H1 (cell line): Measurements from ENCODE around the gene HOXA10. TPM values are rescaled to one million over a fixed set of nuclear protein-coding genes. Genes with fewer than 3 reads are reported as not detected.

Experiments used
- ASH2L ChIP-seq: fragments of 200-600, 300-600 bp; sonication (generic); IDR thresholded peaks from one replicate; pipeline ENCODE4 v1.7.1; 2017; ENCODE audit warnings: low read length
- FOSL1 ChIP-seq: IDR thresholded peaks from 2 replicates; pipeline ENCODE4 v1.6.1; 2011; ENCODE audit warnings: mild to moderate bottlenecking, low read depth, low read length, moderate library complexity; ENCODE audit not compliant: insufficient read depth
- KDM1A ChIP-seq: fragments of 200-600, 300-600 bp; sonication (generic); IDR thresholded peaks from 2 replicates; pipeline ENCODE4 v1.7.1; 2016; ENCODE audit warnings: mild to moderate bottlenecking, low read length, borderline replicate concordance
- NANOG ChIP-seq: IDR thresholded peaks from 2 replicates; pipeline ENCODE4 v1.6.1; 2011; ENCODE audit warnings: low read length, low read depth, mild to moderate bottlenecking, inconsistent platforms; ENCODE audit not compliant: insufficient read depth, poor library complexity, severe bottlenecking
- POU5F1 ChIP-seq: IDR thresholded peaks from 2 replicates; pipeline ENCODE4 v1.6.1; 2011; ENCODE audit warnings: low read depth, mild to moderate bottlenecking, low read length, moderate library complexity
- SP1 ChIP-seq: IDR thresholded peaks from 2 replicates; pipeline ENCODE4 v1.6.1; 2011; ENCODE audit warnings: low read depth, low read length
- SP2 ChIP-seq: IDR thresholded peaks from 2 replicates; pipeline ENCODE4 v1.6.1; 2012; ENCODE audit warnings: mild to moderate bottlenecking, low read length, inconsistent platforms
- polyA plus RNA-seq, 7 experiments: library from polyadenylated mRNA; depleted of rRNA in 3 of 7; stranded (reverse) in 5 of 7; unstranded in 2 of 7; fragments of >200 nt in 5 of 7; fragments of 200-250 nt in 2 of 7; gene quantifications; 1 replicate in 5 of 7; 2 replicates in 1 of 7; 4 replicates in 1 of 7; pipeline versions ENCODE4 v1.2.1 to v1.2.3, GENCODE V29; 2011 to 2013; ENCODE audit warnings: missing spikeins in 2 of 7, mixed read lengths in 2 of 7
- total RNA-seq: library from RNA; stranded (reverse); fragmentation: NEBNext Ultra II Directional; extraction: Animal tissue kit (Norgen Biotek cat#: 25700); gene quantifications from 2 replicates; pipeline ENCODE4 v1.2.1, GENCODE V29; 2021

HOXA10 gene
- total and polyA plus RNA-seq, 2 of the 8 experiments (the other 6 are each of a cell fraction or from before 2014, with no cell fraction given), result not detected

- TF ChIP-seq FOSL1, result no peak
- no peak for TF ChIP-seq NANOG
- no peak for TF ChIP-seq ASH2L
- no peak for TF ChIP-seq SP1
- TF ChIP-seq KDM1A, result no peak
- no peak for TF ChIP-seq POU5F1
- no peak for TF ChIP-seq SP2
Measured at GRCh38 chr7:27132978-27133377, 41.1 kb downstream of the HOXA10 start (continued).
